Measurements from ENCODE around the gene FAM83B.
"Not testable (repeated sequence)": the region's sequence is repeated elsewhere in the genome, so short reads cannot be mapped to it uniquely, and the experiment has no call there.

Gene FAM83B

GRCh38 chr6:54860739-54861138 is 14.2 kb downstream of the FAM83B start:
- no peak for DNase-seq

GRCh38 chr6:54861905-54862616 is 15.5 kb downstream of the FAM83B start:
- DNase-seq = no peak

GRCh38 chr6:54864272-54864671 is 17.7 kb downstream of the FAM83B start:
- no peak for DNase-seq

GRCh38 chr6:54865091-54865631 is 18.6 kb downstream of the FAM83B start:
- DNase-seq = no peak

GRCh38 chr6:54868556-54868955 is 22.0 kb downstream of the FAM83B start:
- DNase-seq = no peak

- DNase-seq = no peak
These were observed 27.0 kb downstream of the FAM83B start for GRCh38 chr6:54873599-54873998.

- DNase-seq = no peak
These were observed 27.9 kb downstream of the FAM83B start for GRCh38 chr6:54874349-54875048.

- DNase-seq = no peak
These were observed 29.0 kb downstream of the FAM83B start for GRCh38 chr6:54875539-54875938.

- DNase-seq = no peak
These were observed 29.8 kb downstream of the FAM83B start for GRCh38 chr6:54876365-54876764.

- DNase-seq = no peak
These were observed 30.3 kb downstream of the FAM83B start for GRCh38 chr6:54876871-54877270.

GRCh38 chr6:54877713-54878317 is 31.2 kb downstream of the FAM83B start:
- no peak for DNase-seq

- DNase-seq = no peak
These were observed 32.1 kb downstream of the FAM83B start for GRCh38 chr6:54878718-54879117.

GRCh38 chr6:54879188-54879985 is 32.8 kb downstream of the FAM83B start:
- no peak for DNase-seq

- no peak for DNase-seq
These were observed 34.6 kb downstream of the FAM83B start for GRCh38 chr6:54881067-54881730.

GRCh38 chr6:54881891-54882290 is 35.3 kb downstream of the FAM83B start:
- not testable (repeated sequence) for DNase-seq

GRCh38 chr6:54886932-54887584 is 40.5 kb downstream of the FAM83B start:
- DNase-seq = no peak

GRCh38 chr6:54891536-54891935 is 45.0 kb downstream of the FAM83B start:
- DNase-seq = no peak

- DNase-seq = no peak
These were observed 46.3 kb downstream of the FAM83B start for GRCh38 chr6:54892831-54893230.

- no peak for DNase-seq
These were observed 47.2 kb downstream of the FAM83B start for GRCh38 chr6:54893818-54894217.

GRCh38 chr6:54896302-54896701 is 49.7 kb downstream of the FAM83B start:
- no peak for DNase-seq

- no peak for DNase-seq
These were observed 51.1 kb downstream of the FAM83B start for GRCh38 chr6:54897462-54898189.

Measured in stimulated activated CD4-positive, alpha-beta T cell treated with anti-CD3 and anti-CD28 coated beads, Interleukin-4, amount 100 ng/mL, for 24 hours (primary cell).